NK-92 treated with Interleukin-12 subunit alpha and Interleukin-12 subunit beta, amount 100 ng/mL, for 24 hours (cell line): Measurements from ENCODE around the gene INHBB.

ENCODE experiments used
- DNase-seq: peaks from one replicate; lab custom pipeline; 2025; lab: John Stamatoyannopoulos, UW

The INHBB gene

DNA sequence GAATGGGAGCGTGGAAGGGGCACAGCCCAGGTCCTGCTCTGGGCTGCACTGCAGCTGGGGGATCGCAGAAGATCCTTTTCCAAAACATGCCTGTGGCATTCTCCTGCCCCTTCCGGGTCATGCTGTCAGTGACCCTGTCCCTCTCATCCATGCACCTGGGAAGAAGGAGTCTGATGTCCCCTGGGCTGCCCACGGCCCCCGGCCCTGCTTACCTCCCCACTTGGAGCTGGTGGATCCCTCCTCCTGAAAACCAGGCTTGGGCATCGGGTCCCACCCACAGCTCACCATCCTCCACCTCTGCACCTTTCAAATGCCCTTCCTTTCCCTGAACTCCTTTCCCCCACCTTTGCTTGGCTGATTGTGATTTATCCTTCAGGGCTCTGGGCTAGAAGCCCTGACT lies 11.8 kb downstream of the INHBB start:
- DNase-seq: no peak

DNA sequence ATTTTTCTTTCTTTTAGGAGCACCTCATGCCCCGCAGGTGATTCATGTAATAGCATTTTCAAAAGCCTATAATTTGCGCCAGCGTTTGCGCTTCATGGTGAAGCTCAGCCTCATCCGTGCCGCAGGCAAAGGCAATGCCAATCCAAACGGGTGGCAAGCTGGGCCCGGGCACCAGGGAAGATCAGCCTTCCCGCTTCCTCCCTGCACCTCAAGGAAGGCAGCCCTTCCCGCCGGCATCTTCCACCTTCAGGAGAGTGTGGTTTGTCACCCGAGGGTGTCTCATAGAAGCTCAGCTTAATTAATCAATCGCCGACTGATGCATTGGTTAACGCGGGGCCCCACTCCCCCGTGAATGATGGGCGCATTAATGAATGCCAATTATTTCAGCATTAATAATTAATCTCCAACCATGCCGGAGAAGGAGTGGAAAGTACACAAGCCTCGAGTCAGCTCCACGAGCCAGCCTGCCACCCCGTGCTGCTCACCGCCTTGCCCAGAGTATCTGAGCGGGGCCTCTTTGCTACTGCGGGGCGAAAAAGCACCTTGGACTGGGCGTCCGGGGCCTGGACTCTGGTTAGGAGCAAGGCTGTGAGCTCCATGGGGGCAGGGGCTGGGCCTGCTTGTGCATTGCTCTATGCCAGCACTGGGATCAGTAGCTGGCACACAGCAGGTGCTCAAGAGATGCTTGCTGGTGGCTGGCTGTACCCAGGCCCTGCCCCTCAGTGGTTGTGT lies 13.0 kb downstream of the INHBB start:
- DNase-seq: no peak

DNA sequence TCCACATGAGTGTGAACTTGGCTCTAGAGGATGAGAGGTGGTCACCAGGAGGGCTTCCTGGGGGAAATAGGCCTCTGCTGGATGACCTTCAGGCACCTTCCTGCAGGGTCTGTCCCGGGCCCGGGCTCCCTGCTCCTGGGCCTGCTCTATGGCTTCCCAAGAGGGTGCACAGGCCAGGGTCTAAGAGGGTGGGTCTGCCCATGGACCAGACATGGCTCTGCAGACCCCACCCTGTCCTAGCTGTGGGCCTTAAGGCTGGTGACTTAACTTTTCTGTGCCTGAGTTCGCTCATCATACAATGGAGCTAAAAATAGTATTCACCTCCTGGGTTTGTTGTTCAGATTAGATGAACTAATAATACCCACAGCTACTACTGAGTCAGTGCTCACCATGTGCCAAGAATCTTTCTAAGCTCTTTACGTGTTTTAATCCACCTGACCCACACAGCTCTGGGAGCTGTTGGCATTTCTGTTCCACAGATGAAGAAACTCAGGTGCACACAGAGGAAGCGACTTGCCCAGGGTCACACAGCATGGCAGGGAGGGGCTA lies 14.4 kb downstream of the INHBB start:
- DNase-seq: no peak

DNA sequence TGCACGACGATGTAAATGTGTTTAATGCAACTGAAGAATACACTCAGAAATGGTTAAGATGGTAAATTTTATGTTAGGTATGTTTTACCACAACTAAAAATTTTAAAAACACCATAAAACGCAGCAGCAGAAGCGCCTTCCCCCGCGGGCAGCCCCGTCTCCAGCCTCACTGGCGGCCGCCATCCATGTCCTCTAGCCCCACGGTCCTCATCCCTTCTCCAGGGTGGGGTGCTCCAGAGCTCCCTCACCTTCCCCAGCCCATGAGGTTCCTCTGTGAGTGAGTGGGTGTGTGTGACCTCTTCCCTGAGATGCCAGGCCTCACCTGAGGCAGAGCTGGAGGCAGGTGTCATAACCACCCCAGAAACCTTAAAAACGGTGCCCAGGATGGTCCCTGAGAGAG lies 17.0 kb downstream of the INHBB start:
- DNase-seq: no peak

DNA sequence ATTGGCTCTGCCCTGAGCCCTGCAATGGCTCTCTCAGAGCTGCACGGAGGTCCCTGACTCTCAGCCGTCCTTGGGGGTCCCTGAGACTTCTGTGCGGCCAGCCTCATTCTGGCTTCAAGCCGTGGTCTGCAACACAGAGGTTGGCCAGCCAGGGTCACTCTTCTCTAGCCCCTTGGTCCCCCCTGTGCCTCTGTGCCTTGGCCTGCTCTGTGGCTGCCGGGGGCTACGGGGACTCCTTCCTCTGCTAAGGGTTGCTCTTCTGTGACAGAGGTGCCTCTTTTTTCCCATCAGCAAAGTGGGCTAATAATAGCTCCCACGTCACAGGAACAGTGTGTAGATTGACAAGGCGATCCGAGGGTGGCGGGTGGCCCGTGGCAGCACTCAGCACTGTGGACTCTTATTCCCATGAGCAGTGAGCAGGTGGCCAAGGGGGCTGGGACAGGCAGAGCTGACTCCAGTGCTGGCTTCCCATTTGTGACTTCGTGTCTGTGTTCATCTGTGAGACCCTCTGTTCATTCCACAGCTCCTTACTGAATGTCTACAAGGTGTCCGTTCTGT lies 19.4 kb downstream of the INHBB start:
- no peak for DNase-seq

DNA sequence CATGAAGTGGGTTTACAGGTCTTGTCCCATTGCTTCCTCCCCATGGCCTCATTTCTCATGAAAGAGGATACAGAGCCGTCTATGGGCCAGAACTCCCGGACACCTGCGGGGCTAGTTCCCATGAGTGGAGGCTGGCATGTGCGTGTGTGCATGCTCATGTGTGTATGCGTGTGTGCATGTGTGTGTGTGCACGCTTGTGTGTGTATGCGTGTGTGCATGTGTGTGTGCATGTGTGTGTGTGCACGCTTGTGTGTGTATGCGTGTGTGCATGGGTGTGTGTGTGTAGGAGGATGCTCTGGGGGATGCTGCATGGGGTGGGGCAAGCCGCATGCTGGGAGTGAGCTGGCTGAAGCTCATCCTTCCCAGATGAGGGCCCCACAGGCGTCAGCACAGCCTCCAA lies 20.8 kb downstream of the INHBB start:
- DNase-seq: no peak

DNA sequence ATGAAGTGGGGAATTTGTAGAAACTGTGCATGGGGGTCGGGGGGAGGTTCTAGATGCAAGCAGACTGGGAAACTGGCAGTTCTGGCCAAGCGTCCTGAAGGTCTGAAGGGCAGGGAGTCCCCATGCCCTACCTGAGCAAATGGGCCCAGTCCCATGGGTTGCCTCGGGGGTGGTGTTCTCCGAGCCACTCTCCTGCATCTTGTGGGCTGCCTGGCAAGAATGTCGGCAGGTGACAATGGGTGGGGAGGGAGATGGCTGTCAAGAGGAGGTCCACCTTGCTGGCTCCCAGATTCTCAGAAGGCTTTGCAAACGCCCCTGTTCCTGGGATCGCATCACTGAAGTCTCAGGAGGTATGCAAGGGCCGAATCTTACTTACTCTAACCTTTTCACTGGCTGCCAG lies 21.3 kb downstream of the INHBB start:
- DNase-seq: no peak

DNA sequence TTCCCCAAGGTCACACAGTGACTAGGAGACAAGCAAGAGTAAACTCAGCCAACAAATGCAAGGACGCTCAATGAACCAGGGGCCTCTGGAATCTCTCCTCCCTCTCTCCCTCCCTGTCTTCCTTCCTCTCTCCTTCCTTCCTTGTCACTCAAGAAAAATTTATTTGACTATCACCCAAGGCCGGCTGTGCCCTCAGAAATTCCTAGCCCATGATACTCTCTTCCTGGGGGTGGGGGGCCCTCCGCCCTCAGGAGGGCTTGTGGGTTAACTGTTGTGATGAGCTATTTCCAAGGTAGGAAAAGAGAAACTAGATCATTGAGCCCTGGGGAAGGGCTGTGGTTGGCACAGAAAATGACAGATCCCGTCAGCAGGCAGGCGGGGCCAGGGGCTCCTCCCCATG lies 21.7 kb downstream of the INHBB start:
- no peak for DNase-seq

DNA sequence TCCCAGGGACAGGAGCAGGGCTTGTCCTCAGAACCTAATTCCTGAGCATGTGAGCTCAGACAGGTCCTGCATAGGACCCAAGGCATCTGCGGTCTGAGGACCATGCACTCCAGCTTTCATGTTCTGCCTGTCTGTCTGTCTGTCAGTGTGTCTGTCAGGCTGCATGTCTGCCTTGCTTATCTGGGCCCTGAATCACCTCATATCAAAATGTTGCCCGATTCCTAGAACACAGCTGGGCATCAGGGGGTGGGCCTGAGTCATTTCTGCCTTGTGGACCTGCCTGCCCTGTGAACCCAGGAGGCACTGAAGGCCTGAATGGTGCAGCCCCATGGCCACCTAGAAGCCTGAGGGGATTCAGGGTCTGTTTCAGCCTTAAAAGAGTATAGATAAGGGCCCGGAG lies 22.1 kb downstream of the INHBB start:
- DNase-seq: no peak

DNA sequence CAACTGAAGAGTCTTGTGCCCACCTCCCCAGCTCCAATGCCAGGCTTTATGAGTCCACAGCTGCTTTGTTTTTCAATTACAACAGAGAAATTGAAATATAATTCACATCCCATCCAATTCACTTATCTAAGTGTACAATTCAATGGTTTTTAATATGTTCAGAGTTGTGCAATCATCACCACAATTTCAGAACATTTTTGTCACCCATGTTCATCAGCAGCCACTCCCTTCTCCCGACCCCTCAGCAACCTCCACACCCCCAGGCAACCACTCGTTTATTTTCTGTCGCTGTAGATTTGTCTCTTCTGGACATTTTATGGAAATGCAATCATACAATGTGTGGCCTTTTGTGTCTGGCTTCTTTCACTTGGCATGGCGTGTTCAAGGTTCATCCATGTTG lies 23.3 kb downstream of the INHBB start:
- DNase-seq: no peak

DNA sequence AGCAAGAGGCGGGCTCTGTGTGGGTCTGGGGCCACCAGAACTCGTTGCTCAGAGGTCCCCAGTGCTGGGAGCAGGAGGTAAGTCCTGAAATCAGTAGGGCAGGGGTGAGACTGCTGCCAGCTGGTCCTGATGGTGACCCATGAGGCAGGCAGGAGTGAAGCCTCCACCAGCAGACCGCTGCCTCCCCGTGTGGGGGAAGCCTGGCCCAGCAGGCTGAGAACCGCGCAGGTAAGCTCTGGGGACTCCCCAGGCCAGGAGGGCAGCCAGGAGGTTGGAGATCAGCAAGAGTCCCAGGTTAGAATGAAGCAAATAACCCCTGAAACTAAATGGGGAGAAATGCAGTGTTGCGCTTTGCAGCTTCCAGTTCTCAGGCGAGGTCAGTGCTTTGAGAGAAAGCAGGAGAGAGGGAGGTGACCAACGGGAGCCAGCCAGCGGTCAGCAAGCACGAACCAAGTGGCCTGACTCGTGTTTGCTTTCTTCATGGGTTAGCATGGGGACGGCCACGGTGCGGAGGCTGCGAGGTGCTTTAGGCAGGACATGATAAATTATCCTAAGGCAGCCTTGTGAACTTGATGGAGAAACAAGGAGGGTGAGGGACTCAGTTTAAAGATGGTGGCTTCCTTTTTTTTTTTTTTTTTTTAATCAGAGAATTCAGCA lies 26.2 kb downstream of the INHBB start:
- no peak for DNase-seq

DNA sequence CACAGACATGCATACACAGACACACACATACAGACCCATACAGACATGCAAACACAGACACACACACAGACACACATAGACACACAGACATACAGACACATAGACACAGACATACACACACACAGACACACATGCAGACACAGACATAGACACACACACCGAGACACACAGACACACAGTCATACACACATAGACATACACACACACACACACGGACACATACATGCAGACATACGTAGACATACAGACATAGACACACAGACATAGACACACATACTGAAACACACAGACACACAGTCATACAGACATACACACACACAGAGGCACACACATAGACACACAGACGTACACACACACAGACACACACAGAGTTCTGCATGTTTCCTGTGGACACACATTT lies 26.9 kb downstream of the INHBB start:
- no peak for DNase-seq

DNA sequence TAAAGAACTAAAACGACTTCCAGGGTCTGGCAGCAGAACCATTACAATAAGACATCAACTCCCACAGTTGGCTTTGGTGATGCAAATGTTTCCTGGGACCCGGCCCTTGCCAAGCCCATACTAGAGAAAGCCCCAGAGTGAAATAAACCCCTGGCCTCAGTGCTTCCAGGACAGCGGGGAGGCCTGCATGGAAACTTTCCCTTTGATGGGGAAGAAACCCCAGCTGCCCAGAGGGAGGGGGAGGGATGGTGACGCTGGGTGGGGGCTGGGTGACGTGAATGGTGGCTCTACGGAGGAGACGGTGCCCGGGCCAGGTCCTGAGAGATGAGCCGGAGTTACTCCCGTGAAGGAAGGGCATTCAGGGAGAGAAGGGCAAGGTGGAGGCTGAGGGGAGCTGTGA lies 27.5 kb downstream of the INHBB start:
- DNase-seq: no peak

DNA sequence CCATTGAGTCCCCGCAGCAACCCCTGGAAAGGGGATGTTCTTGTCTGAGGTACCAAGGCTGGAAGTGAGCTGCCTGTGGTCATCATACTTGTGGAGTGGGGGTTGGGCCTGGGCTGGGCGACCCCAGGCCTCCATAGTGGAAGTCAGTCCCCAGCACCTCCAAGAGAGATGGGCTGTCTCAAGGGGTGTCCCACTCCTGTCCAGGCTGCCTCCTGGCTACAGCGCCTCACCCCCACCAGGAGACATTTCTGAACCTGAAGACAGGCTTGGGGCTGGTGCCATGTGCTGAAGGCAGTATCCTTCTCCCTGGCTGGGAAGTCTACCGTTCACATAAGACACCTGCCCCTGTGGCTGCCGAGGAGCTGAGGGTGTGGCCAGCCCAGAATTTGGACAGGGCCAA lies 28.9 kb downstream of the INHBB start:
- no peak for DNase-seq

DNA sequence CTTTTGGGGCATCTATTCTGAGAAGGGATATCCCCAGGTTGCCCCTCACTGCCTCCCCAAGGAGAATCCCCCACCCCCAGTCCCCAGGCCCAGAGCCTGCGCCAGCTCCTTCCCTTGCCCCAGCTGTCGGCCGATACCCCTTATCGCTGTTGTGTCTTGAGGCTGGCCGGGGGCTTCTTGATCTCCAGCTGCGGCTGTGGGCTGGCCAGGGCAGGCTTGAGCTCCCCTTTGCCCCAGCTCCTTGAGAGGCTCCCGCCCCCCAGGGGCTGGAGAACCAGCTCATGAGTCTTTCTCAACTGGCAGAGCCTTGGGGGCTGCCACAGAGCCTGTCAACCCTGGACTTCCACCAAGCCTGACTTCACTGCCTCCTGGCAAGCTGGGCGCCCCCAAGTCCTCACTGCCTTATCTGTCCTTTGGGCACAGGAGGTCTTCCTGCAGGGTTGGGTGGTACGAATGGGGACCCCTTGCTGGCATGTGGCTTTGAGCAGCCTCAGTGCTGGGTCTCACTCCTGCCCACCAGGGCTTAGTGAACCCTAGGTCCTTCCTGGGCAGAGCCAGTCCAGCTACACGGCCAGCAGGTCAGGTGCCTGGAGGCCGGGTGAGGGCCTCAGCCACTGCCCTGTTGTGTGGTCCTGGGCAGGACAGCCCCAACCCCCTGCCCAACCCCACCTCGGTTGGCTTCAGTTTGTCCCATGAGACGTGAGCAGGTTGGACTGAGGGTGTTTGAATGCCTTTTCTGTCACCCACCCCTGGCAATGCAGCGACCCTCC lies 29.5 kb downstream of the INHBB start:
- no peak for DNase-seq

DNA sequence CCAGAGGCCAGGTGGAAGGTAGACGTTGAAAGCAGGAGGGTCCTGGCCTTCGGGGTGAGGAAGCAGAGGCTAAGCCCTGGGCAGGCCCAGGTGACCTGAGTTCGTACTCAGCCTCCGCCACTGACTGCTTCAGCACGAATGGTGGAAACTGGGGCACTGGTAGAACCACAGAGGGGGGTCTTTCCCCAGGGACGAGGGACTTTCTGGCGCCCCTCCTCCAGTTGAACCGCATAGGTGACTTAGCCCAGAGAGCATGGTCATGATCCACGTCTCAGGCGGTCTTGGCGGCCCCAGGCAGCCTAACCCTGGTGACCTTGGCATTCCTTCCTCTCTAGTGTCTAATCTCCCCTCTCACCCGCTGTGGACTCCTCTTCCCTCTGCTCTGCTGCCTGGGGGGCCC lies 30.2 kb downstream of the INHBB start:
- DNase-seq: no peak

DNA sequence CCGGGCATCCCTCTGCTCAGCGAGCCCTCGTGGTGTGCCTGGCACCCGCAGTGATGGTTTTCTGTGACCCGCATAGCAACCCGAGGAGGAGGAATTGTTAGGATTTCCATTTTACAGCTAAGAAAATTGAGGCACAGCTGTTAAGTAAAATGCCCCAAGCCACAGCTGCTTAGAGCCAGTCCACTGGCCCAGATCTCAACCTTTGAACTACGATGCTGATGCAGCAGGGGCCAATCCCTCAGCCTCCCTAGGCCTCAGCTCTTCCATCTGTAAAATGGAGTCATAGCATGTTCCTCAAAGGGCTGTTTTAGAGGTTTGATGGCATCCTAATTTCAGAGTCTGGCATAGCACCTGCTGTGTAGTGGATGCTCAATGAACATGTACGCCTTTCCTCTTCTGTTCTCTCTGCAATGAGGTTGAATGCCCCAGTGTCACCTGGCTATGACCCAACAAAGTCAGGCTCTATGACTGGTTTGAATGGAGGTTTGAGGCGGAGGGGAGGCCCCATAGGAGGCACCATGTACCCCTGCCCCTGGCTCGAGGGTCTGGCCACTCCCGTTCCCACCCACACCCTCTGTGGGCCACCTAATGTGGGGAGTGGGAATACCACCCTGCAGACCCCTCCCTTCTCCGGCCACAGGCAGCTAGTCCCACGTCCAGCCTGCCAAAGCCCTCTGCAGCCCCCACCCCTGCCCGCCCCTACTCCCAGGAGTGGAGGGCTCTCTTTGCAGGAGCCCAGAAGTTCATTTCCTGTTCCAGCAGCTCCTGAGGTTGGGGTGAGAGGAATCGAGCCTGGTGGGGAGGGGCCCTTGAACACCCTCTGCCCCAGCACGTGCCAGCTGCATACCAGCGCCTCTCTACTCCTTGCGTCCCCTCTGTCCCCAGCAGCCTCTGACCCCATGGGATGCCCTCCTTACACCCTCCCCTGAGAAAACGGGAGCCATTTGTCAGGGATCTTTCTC lies 31.0 kb downstream of the INHBB start:
- DNase-seq: no peak

DNA sequence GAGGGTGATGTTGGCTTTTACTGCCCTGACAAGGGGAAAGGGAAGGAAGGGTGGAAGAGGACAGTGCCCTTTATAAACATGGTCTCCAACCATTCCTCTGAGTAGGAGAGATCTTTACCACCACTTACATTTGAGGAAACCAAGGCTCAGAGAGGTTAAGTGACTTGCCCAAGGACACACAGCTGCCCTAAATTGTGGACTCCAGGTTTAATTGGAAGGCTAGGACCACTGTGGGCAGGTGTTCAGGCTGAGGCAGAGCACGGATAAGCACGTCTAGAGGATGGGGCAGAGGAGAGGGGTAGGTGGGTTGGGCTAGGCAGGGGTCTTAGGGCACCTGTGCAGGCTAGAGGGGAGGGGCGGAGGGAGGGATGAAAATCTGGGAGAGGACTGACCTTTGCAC lies 32.7 kb downstream of the INHBB start:
- DNase-seq: no peak

DNA sequence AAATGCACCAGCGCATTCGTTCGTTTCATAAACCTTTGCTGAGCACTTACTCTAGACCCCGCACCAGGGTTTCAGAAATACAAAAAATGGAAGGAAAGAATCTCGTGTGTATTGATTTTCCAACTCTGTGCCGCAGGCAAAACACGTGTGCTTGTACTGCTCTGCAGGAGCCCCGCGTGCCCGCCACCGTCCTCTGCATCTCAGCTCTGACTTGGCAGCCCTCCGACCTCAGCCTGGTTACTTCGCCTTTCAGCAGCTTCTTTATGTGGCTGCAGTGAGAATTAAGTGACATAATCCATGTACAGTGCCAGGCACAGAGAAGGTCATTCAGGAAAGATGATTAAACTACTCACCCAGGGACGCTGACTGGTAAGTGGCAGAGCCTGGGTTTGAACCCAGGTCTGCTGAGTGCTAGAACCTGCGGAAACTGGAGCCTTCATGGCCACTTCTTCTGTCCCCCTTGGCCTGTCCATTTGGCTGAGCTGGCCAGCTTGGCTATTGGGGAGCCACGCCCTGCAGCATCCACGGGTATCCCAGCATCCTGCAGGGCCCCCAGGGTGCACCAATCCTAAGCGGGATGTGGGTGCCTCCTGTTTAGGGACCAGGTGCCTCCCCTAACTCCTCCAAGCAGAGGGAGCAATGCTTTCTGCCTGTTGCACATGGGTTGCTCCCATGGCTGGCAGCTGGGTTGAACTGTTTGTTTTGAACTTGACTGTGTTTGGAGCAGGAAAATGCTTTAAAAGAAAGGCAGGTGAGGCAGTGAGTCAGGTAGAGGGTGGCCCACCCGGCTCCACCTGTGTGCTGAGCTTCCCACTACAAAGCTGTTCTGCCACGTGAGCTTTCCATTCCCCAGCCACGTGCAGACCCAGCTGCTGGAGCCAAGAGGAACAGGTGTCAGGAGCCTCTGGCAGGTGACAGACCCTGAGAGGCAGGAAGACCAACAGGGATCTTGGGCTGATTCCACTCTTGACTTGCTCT lies 34.3 kb downstream of the INHBB start:
- DNase-seq: no peak

DNA sequence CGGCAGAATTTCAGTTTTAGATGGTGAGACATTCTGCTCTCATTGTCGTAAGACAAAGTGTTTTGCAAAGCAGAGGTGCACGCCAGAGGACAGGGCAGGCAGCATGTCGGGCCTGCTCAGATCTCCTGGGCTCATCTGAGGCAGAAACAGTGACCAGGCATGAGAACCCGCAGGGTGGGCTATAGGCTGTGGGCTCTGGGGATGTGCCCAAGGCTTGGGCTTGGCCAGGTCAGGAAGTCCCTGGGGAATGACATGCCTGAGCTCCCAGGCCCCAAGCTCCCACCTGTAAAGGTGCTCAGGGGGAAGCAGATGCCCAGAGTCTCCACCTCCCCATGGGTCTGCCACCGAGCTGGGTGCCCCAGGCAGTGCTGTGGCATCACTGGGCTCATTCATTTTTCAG lies 35.3 kb downstream of the INHBB start:
- DNase-seq: no peak
